Pulmonary artery endothelial cell (primary cell): ENCODE results near the gene DLG3. TPM values are rescaled to one million over a fixed set of nuclear protein-coding genes. Genes with fewer than 3 reads are reported as not detected.
A peak's percentile ranks its signal among the peaks of the same experiment; 100 is the strongest.
"Not testable (repeated sequence)": the region's sequence is repeated elsewhere in the genome, so short reads cannot be mapped to it uniquely, and the experiment has no call there.

Source experiments
- DNase-seq: peaks from one replicate; pipeline ENCODE4 v3.0.0-alpha.2; 2011; ENCODE audit warnings: low read depth, low spot score
- total RNA-seq: library from RNA; depleted of rRNA; stranded (reverse); fragments of >200 nt; gene quantifications from 2 replicates; pipeline ENCODE4 v1.2.3, GENCODE V29; 2014

DLG3 gene
- total RNA-seq, result 3.0 and 4.2 TPM in 2 replicates

DNA sequence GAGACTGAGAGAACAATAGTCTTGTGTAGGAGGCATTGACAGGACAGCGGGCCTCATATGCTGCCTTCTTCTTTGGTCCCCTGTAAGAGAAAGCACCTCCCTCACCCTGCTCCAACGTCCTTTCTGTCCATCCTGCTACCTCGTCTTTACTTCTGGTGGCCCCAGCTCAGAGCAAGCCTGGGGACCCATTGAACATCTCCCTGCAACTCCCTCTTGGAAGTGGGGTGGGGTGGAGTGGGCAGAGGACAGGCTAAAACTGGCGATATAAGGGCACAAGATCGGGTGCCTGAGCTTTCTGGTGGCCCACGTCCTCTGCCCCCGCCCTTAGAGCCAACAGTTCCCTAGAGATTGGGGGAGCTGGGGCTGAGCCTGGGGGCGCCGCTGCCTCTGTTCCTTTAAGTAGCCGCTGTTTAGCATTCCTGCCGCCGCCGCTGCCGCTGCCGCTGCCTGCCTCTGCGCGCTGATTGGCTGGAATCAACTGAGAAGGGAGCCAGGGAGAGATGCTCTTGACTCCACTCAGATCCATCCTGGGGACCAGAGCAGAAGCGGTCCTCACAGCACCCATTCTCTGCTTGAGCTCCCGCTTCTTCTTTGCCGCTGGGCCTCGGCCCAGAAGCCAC lies at the start of gene DLG3:
Gene DLG3 (plus strand): TSS at position 510 of the 620 bp plus-strand sequence. CDS start 367 bp downstream, outside the sequence.
- no peak for DNase-seq

DNA sequence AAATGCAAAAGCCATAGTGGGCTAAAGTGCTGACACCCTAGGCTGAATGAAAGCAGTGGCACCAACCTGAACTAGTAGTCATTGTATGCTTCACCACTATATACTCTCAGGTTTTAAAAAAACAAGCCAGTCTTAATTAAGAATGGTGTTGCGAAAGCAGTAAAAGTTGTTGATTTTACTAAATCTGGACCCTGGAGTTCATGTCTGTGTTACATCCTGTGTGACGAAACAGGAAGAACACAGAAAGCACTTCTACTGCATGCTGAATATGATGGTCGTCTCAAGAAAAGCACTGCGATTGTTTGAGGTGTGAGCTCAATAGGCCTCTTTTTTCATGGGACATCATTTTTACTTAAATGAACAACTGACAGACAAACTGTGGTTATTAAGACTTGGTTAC lies 45.7 kb upstream of the DLG3 start:
- no peak for DNase-seq

DNA sequence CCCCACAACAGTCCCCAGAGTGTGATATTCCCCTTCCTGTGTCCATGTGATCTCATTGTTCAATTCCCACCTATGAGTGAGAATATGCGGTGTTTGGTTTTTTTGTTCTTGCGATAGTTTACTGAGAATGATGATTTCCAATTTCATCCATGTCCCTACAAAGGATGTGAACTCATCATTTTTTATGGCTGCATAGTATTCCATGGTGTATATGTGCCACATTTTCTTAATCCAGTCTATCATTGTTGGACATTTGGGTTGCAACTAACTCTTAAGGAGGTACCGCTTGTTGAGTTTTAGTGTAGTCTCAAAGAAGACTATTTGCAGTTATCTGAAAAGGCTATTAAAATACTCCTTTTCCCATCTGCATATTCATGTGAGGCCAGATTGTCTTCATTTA lies 44.5 kb upstream of the DLG3 start:
- not testable (repeated sequence) for DNase-seq

DNA sequence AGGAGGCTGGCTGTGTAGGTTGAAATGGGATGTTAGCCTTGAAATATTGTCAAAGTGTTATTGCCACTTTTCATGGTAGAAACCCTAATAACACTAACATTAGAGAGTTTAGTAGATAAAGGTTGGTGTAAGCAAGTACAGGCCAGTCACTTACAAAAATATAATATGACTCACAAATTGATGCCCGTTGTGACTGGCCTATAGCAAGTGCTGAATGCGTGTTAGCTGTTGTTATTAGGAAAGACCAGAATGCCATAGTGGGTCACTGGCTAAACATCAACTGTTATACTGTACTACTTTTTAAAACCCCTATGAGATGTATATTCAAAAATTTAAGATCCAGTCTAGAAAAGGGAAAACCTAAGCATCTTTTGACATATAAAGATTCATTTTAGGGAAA lies 41.9 kb upstream of the DLG3 start:
- DNase-seq, result no peak

DNA sequence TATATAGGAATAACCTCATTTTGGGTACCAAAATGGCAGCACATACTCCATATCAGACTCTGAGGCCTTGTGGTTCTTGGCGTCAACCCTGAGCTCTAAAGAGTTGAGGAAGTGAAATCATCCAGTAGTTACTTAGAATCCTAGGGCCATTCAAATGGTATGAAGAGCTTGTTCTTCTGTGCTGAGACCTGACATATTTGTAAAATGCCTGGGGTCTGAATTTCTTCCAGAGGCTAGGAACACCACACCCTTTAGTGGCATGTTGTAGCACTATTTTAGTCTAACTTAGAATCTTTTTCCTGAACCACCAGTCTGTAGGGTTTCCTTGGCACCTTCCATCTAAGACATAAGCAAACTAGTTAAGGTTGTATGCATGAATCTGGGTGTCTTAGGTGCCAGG lies 39.6 kb upstream of the DLG3 start:
- no peak for DNase-seq

DNA sequence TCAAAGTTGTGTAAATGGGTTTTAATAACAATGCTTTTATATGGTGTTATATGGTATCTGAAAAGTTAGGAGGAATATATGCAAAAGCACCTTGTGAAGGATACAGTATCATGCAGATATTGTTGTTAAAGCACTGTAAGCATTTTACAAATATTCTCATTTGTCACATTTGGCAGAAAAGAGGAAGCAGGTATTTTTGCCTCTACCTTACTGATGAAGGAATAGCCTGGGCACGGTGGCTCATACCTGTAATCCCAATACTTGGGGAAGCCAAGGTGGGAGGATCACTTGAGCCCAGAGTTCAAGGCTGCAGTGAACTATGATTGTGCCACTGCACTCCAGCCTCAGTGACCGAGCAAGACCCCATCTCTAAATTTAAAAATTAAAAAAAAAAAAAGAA lies 33.7 kb upstream of the DLG3 start:
- no peak for DNase-seq

DNA sequence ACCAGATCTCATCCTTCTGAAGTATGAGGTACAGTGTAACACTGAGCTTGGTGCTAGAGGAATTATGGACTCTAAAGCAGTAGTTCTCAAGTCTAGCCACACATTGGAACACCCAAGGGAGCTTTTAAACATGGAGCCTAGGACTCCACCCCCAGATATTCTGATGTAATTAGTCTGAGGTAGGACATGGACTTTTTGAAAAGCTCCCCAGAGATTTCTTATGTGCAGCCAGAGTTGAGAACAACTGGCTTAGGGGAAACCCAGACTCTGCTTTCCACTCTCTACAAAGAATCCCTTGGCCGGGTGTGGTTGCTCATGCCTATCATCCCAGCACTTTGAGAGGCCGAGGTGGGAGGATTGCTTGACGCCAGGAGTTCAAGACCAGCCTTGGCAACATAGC lies 33.2 kb upstream of the DLG3 start:
- DNase-seq, result no peak

DNA sequence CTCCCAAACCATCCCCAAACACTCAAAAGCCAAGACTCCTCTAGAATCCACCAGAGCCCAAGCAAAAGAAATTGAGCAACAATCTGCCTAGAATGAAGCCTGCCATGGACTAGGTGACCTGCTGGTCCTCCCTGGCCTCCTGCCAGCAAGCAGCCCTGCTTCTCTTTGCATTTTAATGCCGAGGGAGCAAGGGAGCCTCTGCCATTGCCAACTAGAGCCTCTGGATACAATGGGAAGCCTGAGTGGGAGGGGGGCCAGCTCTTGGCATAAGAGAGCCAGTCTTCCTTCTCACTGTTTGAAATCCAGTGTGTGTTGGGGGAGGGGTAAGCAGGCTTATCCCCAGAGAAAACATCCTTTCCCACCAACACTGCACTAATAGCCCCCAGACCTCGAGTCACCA lies 23.0 kb upstream of the DLG3 start:
- no peak for DNase-seq

DNA sequence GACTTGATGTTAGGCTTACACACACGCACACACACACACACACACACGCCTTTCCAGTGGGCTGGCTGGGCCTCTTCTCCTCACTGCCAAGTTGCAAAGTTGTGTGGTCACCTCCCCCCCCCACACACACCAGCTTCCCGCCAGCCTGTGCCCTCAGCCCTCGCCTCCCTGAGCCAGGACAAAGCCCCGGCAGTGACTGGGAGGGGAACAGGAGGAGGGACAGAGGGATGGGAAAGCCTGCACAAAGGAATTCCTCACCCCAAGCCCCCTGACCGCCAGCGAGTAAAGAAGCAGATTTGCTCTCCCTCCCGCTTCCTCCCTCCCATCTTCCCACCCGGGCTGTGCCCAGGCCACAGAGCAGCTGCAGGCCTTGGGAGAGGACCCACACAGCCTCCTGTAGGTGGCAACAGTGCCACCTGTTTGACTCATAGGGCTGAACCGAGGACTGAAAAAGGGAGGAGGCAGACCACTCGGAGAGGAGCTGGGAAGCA lies 21.7 kb upstream of the DLG3 start, which contains the start of gene GDPD2:
Gene GDPD2 (plus strand): TSS at position 464 of the 491 bp plus-strand sequence. CDS start 1,671 bp downstream, outside the sequence.
- DNase-seq, result no peak

DNA sequence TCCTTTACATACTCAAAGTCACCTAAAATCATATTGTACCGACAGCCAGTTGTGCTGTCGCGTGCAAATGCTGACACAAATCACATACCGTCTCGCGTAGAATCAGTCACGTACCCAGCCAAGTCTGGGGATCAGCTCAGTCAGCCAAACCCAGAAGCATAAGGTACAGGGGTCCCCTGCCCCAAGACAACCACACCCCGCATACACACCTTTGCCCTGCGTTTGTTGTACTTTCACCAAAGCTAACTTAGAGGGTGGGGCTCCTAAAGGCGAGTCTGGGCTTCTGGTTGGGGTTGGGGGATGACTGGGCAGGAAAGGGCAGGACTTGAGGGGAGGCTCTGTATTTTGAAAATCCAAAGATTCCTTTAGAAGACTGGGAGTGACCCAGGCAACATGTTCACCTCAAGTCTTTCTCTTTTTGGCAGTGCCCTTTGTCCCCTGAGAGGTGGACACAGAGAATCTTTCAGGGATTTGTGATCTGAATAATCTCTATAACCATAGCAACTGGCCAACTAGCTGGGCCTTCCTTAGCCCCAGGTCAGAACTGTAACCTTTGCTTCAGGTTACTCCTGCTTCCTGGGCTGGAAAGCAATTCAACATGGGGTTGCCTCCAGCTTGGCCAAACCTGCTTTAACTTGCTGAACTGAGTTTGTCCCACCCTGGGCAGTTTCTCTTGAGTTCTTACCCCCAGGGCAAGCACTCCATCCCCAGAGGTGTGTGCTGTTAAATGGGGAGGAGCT lies 20.5 kb upstream of the DLG3 start:
- DNase-seq, result no peak

DNA sequence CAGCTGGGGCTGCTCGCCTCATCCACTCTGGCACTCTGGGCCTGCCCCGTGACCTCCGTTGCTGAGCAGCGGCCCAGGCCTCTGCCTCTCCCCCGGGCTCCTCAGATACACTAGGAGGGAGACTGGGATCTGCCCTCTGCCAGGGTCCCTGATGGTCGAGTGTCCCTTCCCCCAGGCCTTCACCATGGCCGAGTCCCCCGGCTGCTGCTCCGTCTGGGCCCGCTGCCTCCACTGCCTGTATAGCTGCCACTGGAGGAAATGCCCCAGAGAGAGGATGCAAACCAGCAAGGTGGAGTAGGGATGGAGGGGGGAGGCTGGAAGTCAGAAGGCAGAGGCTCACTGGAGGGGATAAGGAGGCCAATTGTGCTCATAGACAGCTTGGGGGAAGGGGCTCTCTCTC lies 19.8 kb upstream of the DLG3 start:
- DNase-seq, result no peak

DNA sequence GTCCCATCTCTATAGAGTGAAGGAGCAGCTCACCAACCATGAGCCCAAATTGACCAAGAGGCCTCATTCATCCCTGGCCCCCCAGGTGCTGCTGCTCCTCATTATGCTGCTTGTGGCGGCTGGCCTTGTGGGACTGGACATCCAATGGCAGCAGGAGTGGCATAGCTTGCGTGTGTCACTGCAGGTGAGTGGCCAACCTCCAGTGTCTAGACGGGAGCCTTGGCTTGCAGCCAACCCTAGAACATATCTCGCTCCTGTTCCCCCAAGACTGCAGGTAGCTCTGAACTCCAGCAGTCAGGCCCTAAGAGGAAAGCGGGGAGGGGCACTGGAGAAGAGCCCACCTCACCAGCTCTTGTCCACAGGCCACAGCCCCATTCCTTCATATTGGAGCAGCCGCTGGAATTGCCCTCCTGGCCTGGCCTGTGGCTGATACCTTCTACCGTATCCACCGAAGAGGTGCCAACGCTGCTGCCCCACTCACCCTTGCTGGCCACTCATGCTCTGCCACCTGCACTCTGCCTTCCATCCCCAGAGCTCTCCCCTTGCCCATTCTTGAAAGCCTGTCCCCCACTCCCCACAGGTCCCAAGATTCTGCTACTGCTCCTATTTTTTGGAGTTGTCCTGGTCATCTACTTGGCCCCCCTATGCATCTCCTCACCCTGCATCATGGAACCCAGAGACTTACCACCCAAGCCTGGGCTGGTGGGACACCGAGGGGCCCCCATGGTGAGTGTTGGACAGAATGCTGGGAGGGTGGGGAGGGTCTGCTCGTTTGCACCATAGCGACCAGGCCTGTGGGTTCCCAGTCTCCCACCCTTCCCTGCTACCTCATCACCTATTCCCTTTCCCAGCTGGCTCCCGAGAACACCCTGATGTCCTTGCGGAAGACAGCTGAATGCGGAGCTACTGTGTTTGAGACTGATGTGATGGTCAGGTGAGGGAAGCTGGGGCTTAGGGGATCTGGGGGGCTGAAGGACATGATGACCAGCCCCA lies 18.1 kb upstream of the DLG3 start:
- no peak for DNase-seq

DNA sequence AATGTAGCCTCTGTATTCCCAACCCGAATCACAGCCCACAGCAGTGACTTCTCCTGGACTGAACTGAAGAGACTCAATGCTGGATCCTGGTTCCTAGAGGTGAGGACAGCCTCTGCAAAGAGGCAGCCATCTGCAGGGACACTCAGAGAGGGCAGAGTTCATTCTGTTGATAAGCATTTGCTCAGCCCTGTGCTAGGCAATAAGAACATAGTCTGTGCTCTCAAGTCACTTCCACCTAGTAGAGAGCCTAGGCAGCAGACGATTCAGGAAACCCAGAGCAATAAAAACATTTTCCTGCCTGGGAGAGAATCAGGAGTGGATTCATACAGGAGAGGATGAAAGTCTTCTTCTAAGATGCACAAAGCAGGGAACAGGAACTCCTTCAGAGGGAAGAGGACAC lies 17.3 kb upstream of the DLG3 start:
- DNase-seq, result no peak

DNA sequence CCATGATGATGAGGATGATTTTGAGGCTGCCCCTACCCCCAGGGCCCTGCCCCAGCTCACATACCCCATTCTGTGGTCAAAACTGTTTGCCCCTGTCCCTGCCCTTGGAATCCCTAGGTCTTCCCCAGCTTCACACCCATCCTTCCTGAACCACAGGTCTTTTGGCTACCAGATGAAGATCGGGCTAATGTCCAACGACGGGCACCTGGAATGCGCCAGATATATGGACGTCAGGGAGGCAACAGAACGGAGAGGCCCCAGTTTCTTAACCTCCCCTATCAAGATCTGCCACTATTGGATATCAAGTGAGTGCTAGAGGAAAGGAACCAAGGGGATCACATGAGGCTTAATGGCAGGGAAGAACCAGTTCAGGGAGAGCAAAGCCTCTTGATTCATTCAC lies 14.9 kb upstream of the DLG3 start:
- no peak for DNase-seq

DNA sequence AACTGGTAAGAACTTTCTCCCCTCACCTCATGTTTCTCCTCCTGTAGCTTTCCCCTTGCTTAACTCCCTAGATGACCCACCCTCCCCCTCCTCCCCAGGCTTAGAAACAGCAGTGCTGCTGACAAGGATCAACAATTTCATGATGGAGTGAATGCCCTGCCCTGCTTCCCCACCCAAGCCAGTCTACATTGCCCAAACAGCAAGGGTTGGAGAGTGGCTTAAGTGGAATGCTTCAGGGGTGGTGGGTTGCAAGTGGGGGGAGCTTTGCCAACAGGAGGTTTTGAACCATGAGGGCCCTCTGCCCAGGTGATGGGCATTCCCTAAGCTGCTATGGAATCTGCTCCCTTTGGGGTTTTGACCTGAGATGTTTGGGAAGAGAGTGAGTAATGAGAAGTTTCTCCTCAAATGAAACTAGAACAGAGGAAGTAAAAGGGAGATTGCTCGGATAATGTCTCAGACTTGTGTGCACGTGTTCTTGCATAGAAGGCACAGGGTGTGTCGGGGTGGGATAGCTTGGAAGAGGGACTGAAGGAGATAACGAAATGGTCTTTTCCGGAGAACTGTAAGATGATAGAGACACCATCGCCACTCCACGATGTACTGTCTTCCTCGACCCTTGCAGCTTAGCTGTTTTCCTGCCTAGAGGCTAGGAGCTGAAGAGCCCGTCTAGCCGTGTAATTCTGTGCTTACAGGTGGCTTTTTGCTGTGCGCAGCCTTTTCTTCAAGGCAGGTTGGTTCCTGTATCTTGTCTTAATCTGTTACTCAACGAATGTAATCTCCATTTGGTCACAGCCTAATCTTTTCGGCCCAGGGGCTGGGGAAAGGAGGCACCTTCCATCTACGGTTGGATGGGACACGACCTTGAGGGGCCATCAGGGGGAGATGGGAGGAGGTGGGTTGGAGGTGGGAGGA lies 11.4 kb upstream of the DLG3 start:
- DNase-seq, result no peak

DNA sequence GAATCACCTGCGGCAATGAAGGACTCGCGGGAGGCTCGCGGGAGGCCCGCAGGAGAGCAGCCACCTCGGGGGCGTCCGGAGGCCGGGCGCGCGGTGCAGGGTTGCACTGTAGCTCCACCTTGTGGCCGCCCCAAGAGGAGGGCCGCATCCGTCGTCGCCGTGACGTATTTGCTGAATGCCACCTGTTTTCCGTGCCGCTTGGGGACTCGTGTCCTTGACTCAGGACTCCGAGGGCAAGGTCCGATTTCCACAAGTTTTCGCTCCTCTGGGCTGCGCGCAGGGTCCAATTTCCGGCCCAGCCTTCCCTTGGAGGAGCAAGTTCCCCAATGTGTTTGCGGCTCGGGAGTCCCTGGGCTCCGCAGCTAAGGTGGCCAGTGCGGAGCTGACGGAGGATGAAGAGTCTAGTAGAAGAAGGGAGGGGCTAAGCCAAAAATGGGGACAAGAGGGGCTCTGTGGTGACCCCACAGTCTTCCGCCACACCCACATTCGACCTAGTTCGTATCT lies 10.7 kb upstream of the DLG3 start:
- DNase-seq, result no peak

DNA sequence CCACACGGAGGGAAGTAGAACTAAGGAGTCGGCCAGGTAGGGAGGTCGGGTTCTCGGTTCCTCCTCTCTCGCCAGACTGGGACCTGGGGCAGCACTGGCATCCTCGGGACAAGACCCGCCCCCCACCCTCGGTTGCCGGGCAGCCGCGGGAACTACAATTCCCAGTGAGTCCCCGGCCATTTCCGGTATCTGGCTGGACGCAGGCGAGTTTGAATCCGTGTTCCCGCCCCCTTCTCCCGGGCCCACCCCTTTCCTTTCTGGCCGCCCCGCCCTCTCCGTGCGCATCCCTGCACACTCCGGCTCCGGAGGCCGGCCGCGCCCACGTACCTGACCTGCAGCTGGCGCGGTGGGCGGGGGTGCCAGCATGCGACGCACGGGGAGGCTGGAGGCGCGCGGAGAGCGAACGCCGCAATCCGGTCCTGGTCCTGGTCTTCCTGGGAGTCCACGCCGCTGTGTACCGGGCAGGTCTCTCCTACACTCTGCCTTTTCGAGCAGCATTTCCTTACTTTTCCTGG lies 10.2 kb upstream of the DLG3 start:
- DNase-seq, result peak; percentile 33

DNA sequence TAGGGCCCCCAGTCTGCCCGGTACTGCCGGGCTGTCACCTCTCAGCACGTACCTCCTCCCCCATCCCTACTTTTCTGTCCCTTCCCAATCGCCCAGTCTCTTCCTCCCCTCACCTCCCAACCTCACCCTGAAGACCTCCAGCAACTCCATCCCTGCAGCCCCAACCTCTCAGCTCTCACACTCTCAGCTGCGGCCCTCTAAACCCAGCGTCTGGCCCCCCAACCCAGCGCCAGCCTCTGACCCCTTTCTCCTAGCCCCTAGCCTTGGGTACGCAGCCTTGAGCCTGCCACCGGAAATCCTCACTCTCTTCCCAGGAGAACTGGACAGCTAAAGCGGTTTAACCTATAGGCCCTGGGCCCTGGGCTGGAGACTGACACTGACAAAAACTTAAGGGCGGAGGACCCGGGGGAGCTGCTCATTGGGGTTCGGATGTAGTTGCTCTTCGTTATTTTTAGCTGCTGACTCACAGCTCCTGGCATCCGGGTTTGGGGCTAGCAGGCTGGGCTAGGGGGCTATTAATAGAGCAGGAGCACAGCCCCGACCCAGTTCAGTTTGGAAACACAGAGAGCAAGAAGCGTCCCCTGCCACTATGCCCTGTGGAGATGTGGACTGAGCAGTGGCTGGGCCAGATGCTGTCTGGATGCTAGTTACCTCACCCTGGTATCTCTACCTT lies 9.6 kb upstream of the DLG3 start:
- DNase-seq, result no peak

DNA sequence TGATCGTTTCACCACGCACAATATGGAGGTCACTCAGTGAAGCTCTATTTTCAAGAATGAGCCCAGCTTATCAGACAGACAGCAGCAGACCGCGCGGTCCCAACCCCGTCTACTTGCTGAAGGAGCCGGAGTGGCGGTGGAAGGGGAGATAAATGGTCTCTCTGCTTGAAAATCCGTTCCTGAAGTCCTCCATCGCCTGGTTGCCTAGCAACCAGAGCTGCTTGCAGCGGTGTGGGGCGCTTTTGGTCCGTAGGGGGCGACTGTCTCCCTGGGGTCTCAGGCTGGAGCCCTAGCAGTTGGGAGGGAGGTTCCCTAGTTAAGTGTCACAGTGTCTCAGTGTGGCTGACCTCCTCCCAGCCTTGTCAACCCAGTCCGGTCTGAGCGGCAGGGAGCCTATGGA lies 8.3 kb upstream of the DLG3 start:
- no peak for DNase-seq

DNA sequence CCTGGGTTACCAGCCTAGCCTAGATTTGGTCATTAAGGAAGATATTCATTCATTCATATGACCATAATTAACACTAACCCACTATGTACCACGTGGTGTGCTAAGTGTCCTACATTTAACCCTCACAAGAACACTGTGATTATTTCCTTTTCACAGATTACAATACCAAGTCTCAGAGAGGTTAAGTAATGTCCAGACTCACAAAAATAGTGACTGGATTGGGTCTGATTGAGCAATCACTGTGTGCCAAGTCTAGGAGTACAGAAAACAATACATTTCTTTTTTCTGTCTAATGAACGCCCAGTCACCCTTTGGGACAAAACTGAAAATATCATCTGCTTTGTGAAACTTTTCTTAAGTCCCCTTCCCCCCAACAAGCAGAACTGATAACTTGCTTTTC lies 7.6 kb upstream of the DLG3 start:
- no peak for DNase-seq
